Activated naive CD8-positive, alpha-beta T cell treated with anti-CD3 and anti-CD28 coated beads for 36 hours (primary cell): ENCODE measurements around the gene SRSF11. TPM values are rescaled to one million over a fixed set of nuclear protein-coding genes. Genes with fewer than 3 reads are reported as not detected.
"Not testable (repeated sequence)": the region's sequence is repeated elsewhere in the genome, so short reads cannot be mapped to it uniquely, and the experiment has no call there.

Source experiments
- DNase-seq: peaks from one replicate; pipeline ENCODE4 v3.0.0; 2021
- H3K27ac Mint-ChIP-seq: one replicate; pipeline ENCODE4 v1.8.0; 2022; ENCODE audit warnings: mild to moderate bottlenecking, moderate library complexity, mixed read lengths
- H3K27me3 Mint-ChIP-seq: one replicate; pipeline ENCODE4 v1.8.0; 2022; ENCODE audit warnings: mild to moderate bottlenecking, mixed read lengths
- H3K36me3 Mint-ChIP-seq: one replicate; pipeline ENCODE4 v1.8.0; 2021; ENCODE audit warnings: mild to moderate bottlenecking, mixed read lengths
- H3K4me1 Mint-ChIP-seq: one replicate; pipeline ENCODE4 v1.8.0; 2021; ENCODE audit warnings: mixed read lengths
- H3K4me3 Mint-ChIP-seq: one replicate; pipeline ENCODE4 v1.8.0; 2022; ENCODE audit warnings: mild to moderate bottlenecking, moderate library complexity, mixed read lengths
- H3K9me3 Mint-ChIP-seq: one replicate; pipeline ENCODE4 v1.8.0; 2022; ENCODE audit warnings: mixed read lengths
- total RNA-seq, 2 experiments: library from RNA; stranded (reverse); gene quantifications; one replicate each; pipeline ENCODE4 v1.2.3, GENCODE V29; 2021

The SRSF11 gene
- total RNA-seq = 100 to 1,000 TPM; 187 to 190 TPM

- H3K9me3 Mint-ChIP-seq = no peaks in the 10 kb centered on the region
- no peaks in the 10 kb centered on the region for H3K27me3 Mint-ChIP-seq
Measured at GRCh38 chr1:70221238-70222121, at the start of gene SRSF11. Gene SRSF11, plus strand, starts transcription at chr1:70221380. Its CDS starts 257 bp downstream, at chr1:70221637.

GRCh38 chr1:70171512-70171911 lies 49.7 kb upstream of the SRSF11 start:
- no peak for DNase-seq

More at GRCh38 chr1:70221238-70222121, at the start of gene SRSF11:
- peaks cover 38% of the 10 kb centered on the region for H3K36me3 Mint-ChIP-seq
- peak within 1 kb of the TSS; percentile 92 for H3K4me3 Mint-ChIP-seq
- peak within 1 kb of the TSS; percentile 98 for H3K27ac Mint-ChIP-seq
- peak; percentile 97 for DNase-seq
- peaks cover 37% of the 10 kb centered on the region for H3K4me1 Mint-ChIP-seq

DNA sequence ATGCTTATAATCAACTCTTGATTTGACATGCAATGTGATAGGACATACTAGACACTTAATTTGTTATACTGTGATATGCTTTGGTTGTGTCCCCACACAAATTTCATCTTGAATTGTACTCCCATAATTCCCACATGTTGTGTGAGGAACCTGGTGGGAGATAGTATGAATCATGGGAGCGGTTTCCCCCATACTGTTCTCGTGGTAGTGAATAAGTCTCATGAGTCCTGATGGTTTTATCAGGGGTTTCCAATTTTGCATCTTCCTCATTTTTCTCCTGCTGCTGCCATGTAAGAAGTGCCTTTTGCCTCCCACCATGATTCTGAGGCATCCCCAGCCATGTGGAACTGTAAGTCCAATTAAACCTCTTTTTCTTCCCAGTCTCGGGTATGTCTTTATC lies 36.0 kb upstream of the SRSF11 start:
- not testable (repeated sequence) for H3K27ac Mint-ChIP-seq

More at GRCh38 chr1:70171512-70171911, 49.7 kb upstream of the SRSF11 start:
- Mint-ChIP-seq H3K9me3 (no peaks in the 10 kb centered on the region), H3K4me1 (peaks cover 3% of the 10 kb centered on the region), H3K36me3 (peaks cover 11% of the 10 kb centered on the region), H3K27ac (no peak overlapping the region), H3K27me3 (no peaks in the 10 kb centered on the region), H3K4me3 (no peak overlapping the region)

DNA sequence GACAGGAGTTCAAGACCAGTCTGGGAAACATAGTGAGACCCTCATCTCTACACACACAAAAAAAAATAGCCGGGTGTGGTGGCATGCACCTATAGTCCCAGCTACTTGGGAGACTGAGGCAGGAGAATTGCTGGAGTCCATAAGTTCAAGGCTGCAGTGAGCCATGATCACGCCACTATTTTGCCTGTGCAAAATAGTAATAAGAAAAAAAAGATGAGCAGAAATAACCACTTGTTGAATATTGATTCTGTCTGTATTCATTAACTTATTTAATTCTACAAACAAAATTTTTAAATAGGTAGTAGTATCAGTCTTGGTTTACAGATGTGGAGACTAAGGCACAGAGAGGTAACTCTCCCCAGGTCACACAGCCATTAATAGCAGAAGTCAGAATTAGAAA lies 32.7 kb upstream of the SRSF11 start:
- no peak overlapping the region for H3K27ac Mint-ChIP-seq
- no peak for DNase-seq
- H3K4me1 Mint-ChIP-seq = peaks cover 4% of the 10 kb centered on the region
- no peak overlapping the region for H3K4me3 Mint-ChIP-seq
- no peaks in the 10 kb centered on the region for H3K9me3 Mint-ChIP-seq
- peaks cover 12% of the 10 kb centered on the region for H3K36me3 Mint-ChIP-seq
- H3K27me3 Mint-ChIP-seq = no peaks in the 10 kb centered on the region

More for the DNA sequence above, 36.0 kb upstream of the SRSF11 start:
- H3K4me3 Mint-ChIP-seq, H3K9me3 Mint-ChIP-seq, DNase-seq, H3K27me3 Mint-ChIP-seq, H3K4me1 Mint-ChIP-seq: not testable (repeated sequence)
- H3K36me3 Mint-ChIP-seq = peaks cover 11% of the 10 kb centered on the region

- H3K27me3 Mint-ChIP-seq = no peaks in the 10 kb centered on the region
- no peak overlapping the region for H3K4me3 Mint-ChIP-seq
- H3K36me3 Mint-ChIP-seq = peaks cover 12% of the 10 kb centered on the region
- H3K9me3 Mint-ChIP-seq = no peaks in the 10 kb centered on the region
- H3K27ac Mint-ChIP-seq = no peak overlapping the region
- H3K4me1 Mint-ChIP-seq = peaks cover 6% of the 10 kb centered on the region
- DNase-seq = no peak
Measured at GRCh38 chr1:70190180-70190579, 31.0 kb upstream of the SRSF11 start.

- H3K27ac Mint-ChIP-seq, DNase-seq: not testable (repeated sequence)
Measured at GRCh38 chr1:70192446-70192845, 28.7 kb upstream of the SRSF11 start.

DNA sequence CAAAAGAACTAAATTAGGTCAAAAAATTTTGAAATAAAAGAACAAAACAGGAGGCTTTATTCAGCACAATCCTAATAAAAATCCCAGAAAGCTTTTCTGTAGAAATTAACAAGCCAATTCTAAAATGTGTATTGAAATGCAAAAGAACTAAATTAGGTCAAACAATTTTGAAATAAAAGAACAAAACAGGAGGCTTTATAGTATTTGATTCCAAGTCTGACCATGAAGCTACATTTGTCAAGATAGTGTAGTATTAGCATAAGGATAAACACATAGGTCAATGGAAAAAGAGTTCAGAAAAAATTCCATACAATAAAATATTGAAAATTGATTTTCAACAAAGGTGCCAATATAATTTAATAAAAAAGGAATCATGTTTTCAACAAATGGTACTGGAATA lies 26.6 kb upstream of the SRSF11 start:
- Mint-ChIP-seq H3K27me3 (no peaks in the 10 kb centered on the region), H3K36me3 (peaks cover 12% of the 10 kb centered on the region), H3K4me3 (no peak overlapping the region), H3K4me1 (peaks cover 6% of the 10 kb centered on the region), H3K9me3 (no peaks in the 10 kb centered on the region), H3K27ac (no peak overlapping the region)
- no peak for DNase-seq

More at GRCh38 chr1:70192446-70192845, 28.7 kb upstream of the SRSF11 start:
- H3K4me1 Mint-ChIP-seq, H3K9me3 Mint-ChIP-seq, H3K36me3 Mint-ChIP-seq, H3K4me3 Mint-ChIP-seq, H3K27me3 Mint-ChIP-seq: not testable (repeated sequence)

DNA sequence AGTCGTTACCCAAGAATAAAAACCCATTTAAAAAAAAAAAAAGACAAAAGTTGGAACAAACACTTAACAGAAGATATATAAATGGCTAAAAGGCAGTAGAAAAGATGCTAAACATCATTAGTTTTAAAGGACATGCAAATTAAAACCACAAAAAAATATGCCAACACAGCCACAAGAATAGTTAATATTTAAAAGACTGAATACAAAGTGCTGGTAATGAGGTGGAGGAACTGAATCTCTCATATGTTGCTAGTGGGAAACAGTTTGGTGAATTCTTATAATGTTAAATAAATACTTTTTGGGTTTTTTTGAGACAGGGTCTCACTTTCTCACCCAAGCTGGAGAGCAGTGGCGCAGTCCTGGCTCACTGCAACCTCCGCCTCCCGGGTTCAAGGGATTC lies 25.8 kb upstream of the SRSF11 start:
- no peak overlapping the region for H3K27ac Mint-ChIP-seq

GRCh38 chr1:70196333-70196732 lies 24.8 kb upstream of the SRSF11 start:
- Mint-ChIP-seq H3K27me3 (no peaks in the 10 kb centered on the region), H3K36me3 (peaks cover 14% of the 10 kb centered on the region), H3K27ac (no peak overlapping the region), H3K9me3 (no peaks in the 10 kb centered on the region), H3K4me3 (no peak overlapping the region), H3K4me1 (peaks cover 8% of the 10 kb centered on the region)
- DNase-seq = no peak

More for the DNA sequence above, 25.8 kb upstream of the SRSF11 start:
- DNase-seq = no peak
- no peaks in the 10 kb centered on the region for H3K9me3 Mint-ChIP-seq
- H3K4me1 Mint-ChIP-seq = peaks cover 6% of the 10 kb centered on the region
- no peak overlapping the region for H3K4me3 Mint-ChIP-seq
- peaks cover 14% of the 10 kb centered on the region for H3K36me3 Mint-ChIP-seq
- H3K27me3 Mint-ChIP-seq = no peaks in the 10 kb centered on the region

GRCh38 chr1:70200065-70200464 lies 21.1 kb upstream of the SRSF11 start:
- Mint-ChIP-seq H3K4me3 (no peak overlapping the region), H3K36me3 (peaks cover 10% of the 10 kb centered on the region), H3K27ac (no peak overlapping the region), H3K9me3 (no peaks in the 10 kb centered on the region), H3K4me1 (peaks cover 30% of the 10 kb centered on the region), H3K27me3 (no peaks in the 10 kb centered on the region)
- no peak for DNase-seq

- DNase-seq = no peak
- Mint-ChIP-seq H3K27me3 (no peaks in the 10 kb centered on the region), H3K36me3 (peaks cover 7% of the 10 kb centered on the region), H3K9me3 (no peaks in the 10 kb centered on the region), H3K27ac (no peak overlapping the region), H3K4me3 (no peak overlapping the region), H3K4me1 (peaks cover 37% of the 10 kb centered on the region)
Measured at GRCh38 chr1:70202173-70202758, 18.9 kb upstream of the SRSF11 start.

GRCh38 chr1:70204139-70204538 lies 17.0 kb upstream of the SRSF11 start:
- DNase-seq = no peak
- Mint-ChIP-seq H3K4me1 (peaks cover 49% of the 10 kb centered on the region), H3K27ac (no peak overlapping the region), H3K4me3 (peak overlapping the region; percentile 98), H3K9me3 (no peaks in the 10 kb centered on the region), H3K36me3 (peaks cover 21% of the 10 kb centered on the region), H3K27me3 (no peaks in the 10 kb centered on the region)

DNA sequence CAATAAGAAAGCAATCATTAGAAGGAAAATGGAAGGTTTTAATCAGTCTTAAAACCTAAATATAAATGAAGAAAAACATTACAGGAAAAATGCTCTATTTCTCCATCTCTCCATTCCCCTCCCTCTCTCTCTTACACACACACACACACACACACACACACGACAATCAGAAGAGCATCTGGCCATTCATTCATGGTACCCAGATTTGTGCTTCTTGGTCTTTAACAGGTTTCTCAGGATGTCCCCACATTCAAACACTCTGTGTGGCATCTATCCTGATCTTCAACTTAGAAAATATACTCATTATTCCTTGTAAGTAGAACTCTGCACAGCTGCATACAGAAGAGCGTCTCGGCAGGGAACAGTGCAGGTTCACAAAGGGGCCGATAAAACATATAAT lies 16.6 kb upstream of the SRSF11 start:
- H3K9me3 Mint-ChIP-seq = no peaks in the 10 kb centered on the region
- no peaks in the 10 kb centered on the region for H3K27me3 Mint-ChIP-seq
- DNase-seq = no peak
- peak overlapping the region; percentile 99 for H3K27ac Mint-ChIP-seq
- H3K36me3 Mint-ChIP-seq = peaks cover 20% of the 10 kb centered on the region
- H3K4me1 Mint-ChIP-seq = peaks cover 52% of the 10 kb centered on the region
- peak overlapping the region; percentile 98 for H3K4me3 Mint-ChIP-seq

DNA sequence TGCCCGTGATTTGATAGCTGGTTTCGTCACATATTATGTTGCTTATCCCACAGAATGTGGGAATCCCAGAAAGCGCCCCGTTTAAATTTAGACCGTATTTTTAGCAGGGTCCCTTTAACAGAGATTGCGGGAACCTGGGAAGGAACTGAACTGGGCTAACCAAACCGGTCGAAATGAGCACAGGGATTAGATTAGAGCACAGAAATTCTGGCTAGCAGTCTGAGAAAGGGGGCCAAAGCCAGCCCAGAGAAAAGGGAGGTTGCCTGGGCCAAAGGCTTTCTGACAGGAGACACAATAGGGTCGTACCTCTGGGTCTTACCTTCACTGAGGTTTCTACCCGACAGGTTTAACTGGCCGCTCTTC lies 16.1 kb upstream of the SRSF11 start:
- Mint-ChIP-seq H3K27me3 (no peaks in the 10 kb centered on the region), H3K27ac (peak overlapping the region; percentile 99), H3K4me1 (peaks cover 57% of the 10 kb centered on the region), H3K4me3 (peak overlapping the region; percentile 98), H3K36me3 (peaks cover 20% of the 10 kb centered on the region), H3K9me3 (no peaks in the 10 kb centered on the region)
- no peak for DNase-seq

DNA sequence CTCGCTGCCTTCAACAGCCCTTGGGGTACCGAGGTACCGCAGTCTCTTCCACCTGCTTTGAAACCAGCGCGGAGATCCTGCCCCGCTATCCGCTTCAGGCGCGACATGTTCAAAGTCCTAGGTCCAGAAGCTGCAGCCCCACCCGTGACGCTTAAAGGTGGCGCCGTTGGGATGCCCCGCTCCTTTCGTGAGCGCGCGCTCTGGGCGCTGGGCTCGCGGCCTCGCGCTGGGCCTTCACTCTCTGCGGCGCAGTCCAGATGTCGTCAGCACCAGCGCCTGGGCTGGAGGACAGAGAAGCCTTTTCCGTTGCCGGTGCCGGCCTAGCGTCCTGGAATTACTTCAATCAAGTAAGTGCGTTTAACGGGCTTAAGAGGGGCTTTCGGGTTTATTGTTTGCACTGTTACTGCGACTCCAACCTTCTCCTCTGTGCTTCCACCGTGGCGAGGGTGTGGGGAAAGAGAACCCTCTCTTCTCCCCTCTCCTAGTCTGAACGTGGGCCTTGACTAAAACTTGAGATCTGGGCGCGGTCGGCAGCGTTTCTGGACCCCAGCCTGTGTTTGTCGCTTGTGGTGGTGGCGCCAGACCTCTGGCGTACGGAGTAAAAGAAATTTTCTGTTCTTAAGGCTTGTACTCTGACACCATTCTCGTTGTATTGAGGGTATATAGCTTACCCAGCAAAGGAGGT lies 15.6 kb upstream of the SRSF11 start, which contains the start of gene LRRC40:
Gene LRRC40, minus strand, starts transcription at position 146 of the 685 bp plus-strand sequence. Its CDS starts 39 bp downstream, at position 107.
- Mint-ChIP-seq H3K27me3 (no peaks in the 10 kb centered on the region), H3K4me1 (peaks cover 59% of the 10 kb centered on the region), H3K9me3 (no peaks in the 10 kb centered on the region), H3K4me3 (peak within 1 kb of the TSS; percentile 98), H3K36me3 (peaks cover 19% of the 10 kb centered on the region), H3K27ac (peak within 1 kb of the TSS; percentile 99)
- DNase-seq = peak; percentile 96
